H9 (cell line): Measurements from ENCODE around the gene NEMP1. TPM values are rescaled to one million over a fixed set of nuclear protein-coding genes. Genes with fewer than 3 reads are reported as not detected.

Source experiments
- DNase-seq: peaks from one replicate; pipeline ENCODE4 v3.0.0-alpha.2; 2017
- H2AFZ ChIP-seq: one replicate; pipeline ENCODE4 v1.6.1; 2013; ENCODE audit warnings: mild to moderate bottlenecking, low read length, control low read depth, moderate library complexity
- H2AK5ac ChIP-seq: 2 replicates; pipeline ENCODE4 v1.6.1; 2013; ENCODE audit warnings: low read length, control low read depth, mixed read lengths; ENCODE audit not compliant: insufficient read length
- H2BK120ac ChIP-seq: one replicate; pipeline ENCODE4 v1.6.1; 2013; ENCODE audit warnings: low read depth, mild to moderate bottlenecking, low read length, control low read depth, inconsistent platforms; ENCODE audit not compliant: poor library complexity, severe bottlenecking
- H2BK12ac ChIP-seq: 2 replicates; pipeline ENCODE4 v1.6.1; 2013; ENCODE audit warnings: low read length, control low read depth, mixed read lengths, low read depth; ENCODE audit not compliant: insufficient read length
- H2BK15ac ChIP-seq: 2 replicates; pipeline ENCODE4 v1.6.1; 2013; ENCODE audit warnings: low read depth, low read length, control low read depth
- H2BK20ac ChIP-seq: one replicate; pipeline ENCODE4 v1.6.1; 2013; ENCODE audit warnings: low read depth, mild to moderate bottlenecking, low read length, control low read depth, inconsistent platforms; ENCODE audit not compliant: poor library complexity, severe bottlenecking
- H2BK5ac ChIP-seq: 2 replicates; pipeline ENCODE4 v1.6.1; 2013; ENCODE audit warnings: low read length, control low read depth, mixed read lengths; ENCODE audit not compliant: insufficient read length
- H3K14ac ChIP-seq: 2 replicates; pipeline ENCODE4 v1.6.1; 2013; ENCODE audit warnings: low read length, control low read depth; ENCODE audit not compliant: insufficient read depth
- H3K18ac ChIP-seq: 2 replicates; pipeline ENCODE4 v1.6.1; 2013; ENCODE audit warnings: low read depth, mild to moderate bottlenecking, mixed read lengths, low read length, control low read depth; ENCODE audit not compliant: insufficient read length
- H3K23ac ChIP-seq: 2 replicates; pipeline ENCODE4 v1.6.1; 2013; ENCODE audit warnings: low read length, control low read depth, mixed read lengths, low read depth; ENCODE audit not compliant: insufficient read length
- H3K23me2 ChIP-seq: 2 replicates; pipeline ENCODE4 v1.6.1; 2013; ENCODE audit warnings: low read depth, mild to moderate bottlenecking, mixed read lengths, low read length, control low read depth; ENCODE audit not compliant: insufficient read length, poor library complexity, severe bottlenecking
- H3K27ac ChIP-seq: 2 replicates; pipeline ENCODE4 v1.5.1; 2013; ENCODE audit warnings: low read length, control low read depth, mixed read lengths, low read depth; ENCODE audit not compliant: insufficient read length
- H3K27me3 ChIP-seq: 2 replicates; pipeline ENCODE4 v1.6.1; 2013; ENCODE audit warnings: low read length, control low read depth, inconsistent platforms; ENCODE audit not compliant: insufficient read depth
- H3K4ac ChIP-seq: 2 replicates; pipeline ENCODE4 v1.6.1; 2013; ENCODE audit warnings: low read depth, mild to moderate bottlenecking, control low read depth, inconsistent platforms, low read length, moderate library complexity
- H3K4me1 ChIP-seq: 2 replicates; pipeline ENCODE4 v1.6.1; 2013; ENCODE audit warnings: low read length, control low read depth, inconsistent platforms; ENCODE audit not compliant: insufficient read depth
- H3K4me2 ChIP-seq: 2 replicates; pipeline ENCODE4 v1.6.1; 2013; ENCODE audit warnings: low read length, control low read depth, mixed read lengths; ENCODE audit not compliant: insufficient read length, insufficient read depth
- H3K56ac ChIP-seq: 2 replicates; pipeline ENCODE4 v1.6.1; 2013; ENCODE audit warnings: low read depth, mild to moderate bottlenecking, mixed read lengths, low read length, control low read depth; ENCODE audit not compliant: insufficient read length
- H3K79me1 ChIP-seq: 2 replicates; pipeline ENCODE4 v1.6.1; 2013; ENCODE audit warnings: low read depth, mild to moderate bottlenecking, moderate library complexity, low read length, control low read depth, inconsistent platforms; ENCODE audit not compliant: insufficient read depth, poor library complexity, severe bottlenecking
- H3K79me2 ChIP-seq: 2 replicates; pipeline ENCODE4 v1.6.1; 2013; ENCODE audit warnings: low read length, control low read depth, inconsistent platforms; ENCODE audit not compliant: insufficient read depth
- H3K9ac ChIP-seq: 2 replicates; pipeline ENCODE4 v1.6.1; 2013; ENCODE audit warnings: low read length, control low read depth, mixed read lengths; ENCODE audit not compliant: insufficient read length; ENCODE audit errors: extremely low read depth
- H3K9me3 ChIP-seq: one replicate; pipeline ENCODE4 v1.6.1; 2013; ENCODE audit warnings: low read depth, low read length, inconsistent platforms; ENCODE audit not compliant: control insufficient read depth
- H3T11ph ChIP-seq: one replicate; pipeline ENCODE4 v1.6.1; 2013; ENCODE audit warnings: mild to moderate bottlenecking, low read length, control low read depth, inconsistent platforms
- H4K20me1 ChIP-seq: one replicate; pipeline ENCODE4 v1.6.1; 2013; ENCODE audit not compliant: control insufficient read depth, insufficient read length, insufficient read depth
- H4K5ac ChIP-seq: 2 replicates; pipeline ENCODE4 v1.6.1; 2013; ENCODE audit warnings: low read depth, mild to moderate bottlenecking, mixed read lengths, low read length, control low read depth; ENCODE audit not compliant: insufficient read length
- H4K8ac ChIP-seq: replicated peaks from 2 replicates; pipeline ENCODE4 v1.6.1; 2013; ENCODE audit warnings: low read length, control low read depth, mixed read lengths, low read depth; ENCODE audit not compliant: insufficient read length
- H4K91ac ChIP-seq: 2 replicates; pipeline ENCODE4 v1.6.1; 2013; ENCODE audit warnings: low read depth, mild to moderate bottlenecking, moderate library complexity, mixed read lengths, low read length, control low read depth; ENCODE audit not compliant: insufficient read length
- H3K27ac Mint-ChIP-seq, 3 experiments: 2 replicates in 2 of 3; 3 replicates in 1 of 3; pipeline ENCODE4 v1.8.0; 2020 to 2021; ENCODE audit warnings: mixed read lengths in 3 of 3, mild to moderate bottlenecking in 1 of 3, moderate library complexity in 1 of 3
- H3K27me3 Mint-ChIP-seq: 2 replicates; pipeline ENCODE4 v1.8.0; 2021; ENCODE audit warnings: low read depth, mild to moderate bottlenecking, moderate library complexity, mixed read lengths
- H3K36me3 Mint-ChIP-seq, 3 experiments: 2 replicates in 2 of 3; 3 replicates in 1 of 3; pipeline ENCODE4 v1.8.0; 2020 to 2021; ENCODE audit warnings: low read depth in 3 of 3, mixed read lengths in 3 of 3; ENCODE audit not compliant: insufficient read depth in 1 of 3
- H3K4me1 Mint-ChIP-seq, 2 experiments: 2 replicates each; pipeline ENCODE4 v1.8.0; 2020; ENCODE audit warnings: mixed read lengths in 2 of 2
- H3K4me3 Mint-ChIP-seq, 2 experiments: 2 replicates in 1 of 2; 3 replicates in 1 of 2; pipeline ENCODE4 v1.8.0; 2020 to 2021; ENCODE audit warnings: mild to moderate bottlenecking in 2 of 2, mixed read lengths in 2 of 2, moderate library complexity in 1 of 2
- H3K9me3 Mint-ChIP-seq, 2 experiments: 2 replicates in 1 of 2; 3 replicates in 1 of 2; pipeline ENCODE4 v1.8.0; 2020; ENCODE audit warnings: mild to moderate bottlenecking in 2 of 2, mixed read lengths in 2 of 2, moderate library complexity in 1 of 2
- CTCF ChIP-seq: fragments of 200-600 bp; sonication (generic); conservative IDR thresholded peaks from 3 replicates; pipeline ENCODE4 v1.8.0; 2021; ENCODE audit warnings: antibody characterized with exemption, mild to moderate bottlenecking
- WGBS: extraction: QIAGEN DNeasy Blood & Tissue Kit; methylation state at CpG from one replicate; pipeline ENCODE4 v1.1.7; 2013; ENCODE audit warnings: missing lambda C conversion rate, low lambda C conversion rate, mixed read lengths; ENCODE audit not compliant: insufficient read length; ENCODE audit errors: extremely low coverage; 5-methylcytosine and 5-hydroxymethylcytosine counted together
- total RNA-seq: library from RNA; stranded (reverse); gene quantifications from 2 replicates; pipeline ENCODE4 v1.2.1, GENCODE V29; 2021

The NEMP1 gene
- total RNA-seq, 1 experiment from 2014 or later, result 50.1 TPM

GRCh38 chr12:57090924-57091637 lies 12.5 kb upstream of the NEMP1 start:
- peaks cover 13 to 59% (median 45%) of the 10 kb centered on the region in 3 experiments for H3K36me3 Mint-ChIP-seq
- H3K23ac ChIP-seq, result no peak overlapping the region
- H3K27ac ChIP-seq, result no peak overlapping the region
- peak overlapping the region; percentile 89 to 93 for H3K4me3 Mint-ChIP-seq
- no peak overlapping the region for H3K56ac ChIP-seq
- H3K4me2 ChIP-seq, result no peak overlapping the region
- no peak overlapping the region for H3K14ac ChIP-seq
- DNase-seq, result no peak
- H2BK12ac ChIP-seq, result no peak overlapping the region
- peaks cover 8% of the 10 kb centered on the region for H3K23me2 ChIP-seq
- no peaks in the 10 kb centered on the region for H4K20me1 ChIP-seq
- no peak overlapping the region for H3K18ac ChIP-seq
- no CpG with 5 or more reads among the region's 22 CpGs for WGBS
- H3K27ac Mint-ChIP-seq, result no peak overlapping the region
- no peak overlapping the region for H2BK5ac ChIP-seq
- no peak overlapping the region for H2BK15ac ChIP-seq
- no peaks in the 10 kb centered on the region for H3K9me3 ChIP-seq
- H3K4me1 Mint-ChIP-seq, result peaks cover 54 to 61% of the 10 kb centered on the region in 2 experiments
- H2AK5ac ChIP-seq, result no peak overlapping the region
- no peaks in the 10 kb centered on the region for H3K27me3 Mint-ChIP-seq
- H3T11ph ChIP-seq, result no peak overlapping the region
- no peaks in the 10 kb centered on the region for H3K27me3 ChIP-seq
- H3K9ac ChIP-seq, result no peak overlapping the region
- no peak overlapping the region for H4K91ac ChIP-seq
- H3K9me3 Mint-ChIP-seq, result no peaks in the 10 kb centered on the region
- no peak overlapping the region for H4K5ac ChIP-seq
- no peak overlapping the region for H4K8ac ChIP-seq
- H3K4me1 ChIP-seq, result no peaks in the 10 kb centered on the region; the same call in 1 of the 2 replicates
- no peaks in the 10 kb centered on the region for H3K79me1 ChIP-seq
- H3K79me2 ChIP-seq, result no peaks in the 10 kb centered on the region; the same call in 1 of the 2 replicates
- no peak overlapping the region for H2BK120ac ChIP-seq
- no peak for TF ChIP-seq CTCF
- no peak overlapping the region for H3K4ac ChIP-seq
- H2BK20ac ChIP-seq, result no peak overlapping the region
- no peak overlapping the region for H2AFZ ChIP-seq
